Liver (tissue), 9 donors: Measurements from ENCODE around the gene ARFRP1. TPM values are rescaled to one million over a fixed set of nuclear protein-coding genes. Genes with fewer than 3 reads are reported as not detected.

ENCODE experiments used
- DNase-seq: peaks from one replicate; pipeline ENCODE4 v3.0.0-alpha.2; 2017; ENCODE audit warnings: low spot score
- H3K27ac ChIP-seq, 2 donors: one replicate each; pipeline ENCODE4 v1.7.0; 2013; ENCODE audit warnings: inconsistent platforms in 2 of 2, low read length in 2 of 2, control low read depth in 1 of 2, low read depth in 1 of 2, mild to moderate bottlenecking in 1 of 2
- H3K27me3 ChIP-seq, 4 donors: one replicate each; pipeline versions ENCODE4 v1.6.1 to v1.7.0; 2013; ENCODE audit warnings: low read length in 3 of 4, inconsistent platforms in 1 of 4, mild to moderate bottlenecking in 1 of 4, moderate library complexity in 1 of 4; ENCODE audit not compliant: control insufficient read depth in 4 of 4, insufficient read depth in 4 of 4
- H3K36me3 ChIP-seq, 4 donors: one replicate each; pipeline versions ENCODE4 v1.6.1 to v1.7.0; 2013; ENCODE audit warnings: low read length in 3 of 4, mild to moderate bottlenecking in 3 of 4, low read depth in 1 of 4, moderate library complexity in 1 of 4; ENCODE audit not compliant: control insufficient read depth in 4 of 4, insufficient read depth in 3 of 4
- H3K4me1 ChIP-seq, 4 donors: one replicate each; pipeline versions ENCODE4 v1.6.1 to v1.7.0; 2013; ENCODE audit warnings: low read length in 3 of 4, mild to moderate bottlenecking in 3 of 4, moderate library complexity in 1 of 4; ENCODE audit not compliant: control insufficient read depth in 4 of 4, insufficient read depth in 4 of 4
- H3K4me3 ChIP-seq, 3 donors: one replicate each; pipeline versions ENCODE4 v1.6.1 to v1.7.0; 2013; ENCODE audit warnings: low read length in 3 of 3, control low read depth in 1 of 3, low read depth in 1 of 3, mild to moderate bottlenecking in 1 of 3
- H3K9ac ChIP-seq, 2 donors: one replicate each; pipeline ENCODE4 v1.7.0; 2013; ENCODE audit warnings: low read length in 2 of 2, mild to moderate bottlenecking in 2 of 2, moderate library complexity in 2 of 2, control low read depth in 1 of 2, low read depth in 1 of 2
- H3K9me3 ChIP-seq, 4 donors: one replicate each; pipeline versions ENCODE4 v1.6.1 to v1.7.0; 2013; ENCODE audit warnings: low read length in 3 of 4; ENCODE audit not compliant: control insufficient read depth in 4 of 4
- EGR1 ChIP-seq, 2 donors: IDR thresholded peaks; 2 replicates each; pipeline ENCODE4 v1.6.1; 2016 to 2018; ENCODE audit warnings: antibody characterized with exemption in 2 of 2, low read depth in 2 of 2
- FOXA1 ChIP-seq: IDR thresholded peaks from 2 replicates; pipeline ENCODE4 v1.6.1; 2016; ENCODE audit warnings: antibody characterized with exemption
- FOXA2 ChIP-seq: IDR thresholded peaks from 2 replicates; pipeline ENCODE4 v1.6.1; 2016; ENCODE audit warnings: antibody characterized with exemption
- HNF4A ChIP-seq, 2 donors: conservative IDR thresholded peaks; 2 replicates each; pipeline ENCODE4 v1.6.1; 2016; ENCODE audit warnings: antibody characterized with exemption in 2 of 2, mild to moderate bottlenecking in 2 of 2
- HNF4G ChIP-seq: IDR thresholded peaks from 2 replicates; pipeline ENCODE4 v1.6.1; 2016; ENCODE audit warnings: antibody characterized with exemption
- JUND ChIP-seq, 2 donors: IDR thresholded peaks; 2 replicates each; pipeline ENCODE4 v1.6.1; 2016; ENCODE audit warnings: antibody characterized with exemption in 2 of 2
- NR2F2 ChIP-seq: IDR thresholded peaks from 2 replicates; pipeline ENCODE4 v1.6.1; 2016; ENCODE audit warnings: antibody characterized with exemption
- RAD21 ChIP-seq, 2 donors: IDR thresholded peaks; 2 replicates each; pipeline ENCODE4 v1.6.1; 2016; ENCODE audit warnings: antibody characterized with exemption in 2 of 2, mild to moderate bottlenecking in 2 of 2
- RXRA ChIP-seq, 2 donors: IDR thresholded peaks; 2 replicates each; pipeline ENCODE4 v1.6.1; 2017 to 2018; ENCODE audit warnings: antibody characterized with exemption in 2 of 2, mild to moderate bottlenecking in 1 of 2
- TAF1 ChIP-seq: conservative IDR thresholded peaks from 2 replicates; pipeline ENCODE4 v1.6.1; 2016; ENCODE audit warnings: antibody characterized with exemption, mild to moderate bottlenecking
- YY1 ChIP-seq: IDR thresholded peaks from 2 replicates; pipeline ENCODE4 v1.6.1; 2016; ENCODE audit warnings: antibody characterized with exemption, mild to moderate bottlenecking
- WGBS: extraction: QIAGEN DNeasy Blood & Tissue Kit; methylation state at CpG from one replicate; pipeline ENCODE4 v1.1.7; 2013; 5-methylcytosine and 5-hydroxymethylcytosine counted together
- polyA plus RNA-seq, 2 donors: library from polyadenylated mRNA; stranded (reverse) in 1 of 2; unstranded in 1 of 2; fragments of 200-250 nt in 1 of 2; fragments of >200 nt in 1 of 2; fragmentation: Nextera tagmentation in 1 of 2; extraction: Ambion mirVana in 1 of 2; gene quantifications; one replicate each; pipeline versions ENCODE4 v1.2.1 to v1.2.3, GENCODE V29; 2013 to 2015
- total RNA-seq, 2 donors: library from RNA; depleted of rRNA; stranded (reverse); fragments of >200 nt; gene quantifications; one replicate each; pipeline ENCODE4 v1.2.3, GENCODE V29; 2014
- TF ChIP-seq, protein P1 (sequence below): IDR thresholded peaks from 2 replicates; pipeline ENCODE4 v1.6.1; 2016; ENCODE audit warnings: antibody characterized with exemption
- TF ChIP-seq, protein P2 (sequence below): fragments of 150-350 bp; IDR thresholded peaks from 2 replicates; pipeline ENCODE4 v1.5.1; 2017; ENCODE audit warnings: improper control_type of control experiment, low read depth, low read length; ENCODE audit not compliant: missing input control
- TF ChIP-seq, protein P3 (sequence below): IDR thresholded peaks from 2 replicates; pipeline ENCODE4 v1.6.1; 2016; ENCODE audit warnings: antibody characterized with exemption
- TF ChIP-seq, protein P4 (sequence below): IDR thresholded peaks from 2 replicates; pipeline ENCODE4 v1.6.1; 2016; ENCODE audit warnings: antibody characterized with exemption, mild to moderate bottlenecking
- donor health status: healthy.
- donor health status: healthy.
- donor health status: healthy.
- donor health status: healthy.
- donor health status: healthy.

The ARFRP1 gene
- total and polyA plus RNA-seq, 4 donors, result 14.2 to 26.9 (median 20.5) TPM

DNA sequence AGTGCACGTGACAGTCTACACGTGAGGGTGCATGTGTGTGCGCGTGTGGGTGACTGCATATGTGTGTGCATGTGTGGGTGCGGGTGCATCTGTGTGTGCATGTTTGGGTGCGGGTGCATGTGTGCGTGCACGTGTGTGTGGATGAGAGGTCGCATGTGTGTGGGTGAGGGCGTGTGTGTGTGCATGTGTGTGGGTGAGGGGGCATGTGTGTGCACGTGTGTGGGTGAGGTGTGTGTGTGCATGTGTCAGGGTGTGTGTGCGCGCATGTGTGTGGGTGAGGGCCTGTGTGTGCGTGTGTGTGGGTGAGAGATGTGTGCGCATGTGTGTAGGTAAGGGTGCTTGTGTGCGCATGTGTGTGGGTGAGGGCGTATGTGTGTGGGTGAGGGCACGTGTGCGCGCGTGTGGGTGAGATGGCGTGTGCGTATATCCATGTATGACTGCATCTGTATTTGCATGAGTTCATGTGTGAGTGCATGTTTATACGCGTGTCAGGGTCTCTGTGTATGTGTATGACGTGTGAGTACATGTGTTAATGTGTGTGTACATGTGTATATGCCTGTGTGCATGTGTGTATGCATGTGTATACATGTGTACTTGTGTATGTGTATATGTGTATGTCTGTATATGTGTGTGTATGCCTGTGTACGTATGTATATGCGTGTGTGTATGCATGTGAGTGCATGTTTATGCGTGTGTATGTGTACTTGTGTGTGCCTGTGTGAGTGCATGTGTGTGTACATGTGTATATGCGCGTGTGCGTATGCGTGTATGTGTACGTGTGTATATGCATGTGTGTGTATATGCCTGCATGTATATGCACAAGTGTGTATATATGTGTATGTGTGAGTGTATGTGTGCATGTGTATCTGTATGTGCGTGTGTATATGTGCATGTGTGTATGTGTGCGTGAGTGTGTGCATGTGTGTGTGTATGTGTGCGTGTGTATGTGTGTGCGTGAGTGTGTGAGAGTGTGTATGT is 24.6 kb upstream of the ARFRP1 start:
- H3K9me3 ChIP-seq, result no peaks in the 10 kb centered on the region
- no peak overlapping the region for H3K27ac ChIP-seq
- H3K9ac ChIP-seq, result no peak overlapping the region
- no peak for DNase-seq
- peaks cover 12 to 74% (median 53%) of the 10 kb centered on the region in 4 donors for H3K4me1 ChIP-seq
- no peaks in the 10 kb centered on the region for H3K27me3 ChIP-seq
- 90% methylated on average over 38 of the region's 38 CpGs for WGBS
- TF ChIP-seq NR2F2 (no peak), FOXA1 (no peak), RAD21 (IDR thresholded peaks at IDR 0.05) (no peak), YY1 (no peak), FOXA2 (no peak), EGR1 (IDR thresholded peaks at IDR 0.05; ENCODE audit: low read depth in 2 of 2) (no peak), JUND (IDR thresholded peaks at IDR 0.05) (no peak), TAF1 (no peak), RXRA (IDR thresholded peaks at IDR 0.05) (no peak)
- TF ChIP-seq, protein P1, sequence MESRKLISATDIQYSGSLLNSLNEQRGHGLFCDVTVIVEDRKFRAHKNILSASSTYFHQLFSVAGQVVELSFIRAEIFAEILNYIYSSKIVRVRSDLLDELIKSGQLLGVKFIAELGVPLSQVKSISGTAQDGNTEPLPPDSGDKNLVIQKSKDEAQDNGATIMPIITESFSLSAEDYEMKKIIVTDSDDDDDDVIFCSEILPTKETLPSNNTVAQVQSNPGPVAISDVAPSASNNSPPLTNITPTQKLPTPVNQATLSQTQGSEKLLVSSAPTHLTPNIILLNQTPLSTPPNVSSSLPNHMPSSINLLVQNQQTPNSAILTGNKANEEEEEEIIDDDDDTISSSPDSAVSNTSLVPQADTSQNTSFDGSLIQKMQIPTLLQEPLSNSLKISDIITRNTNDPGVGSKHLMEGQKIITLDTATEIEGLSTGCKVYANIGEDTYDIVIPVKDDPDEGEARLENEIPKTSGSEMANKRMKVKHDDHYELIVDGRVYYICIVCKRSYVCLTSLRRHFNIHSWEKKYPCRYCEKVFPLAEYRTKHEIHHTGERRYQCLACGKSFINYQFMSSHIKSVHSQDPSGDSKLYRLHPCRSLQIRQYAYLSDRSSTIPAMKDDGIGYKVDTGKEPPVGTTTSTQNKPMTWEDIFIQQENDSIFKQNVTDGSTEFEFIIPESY, result no peak
- TF ChIP-seq, protein P2, sequence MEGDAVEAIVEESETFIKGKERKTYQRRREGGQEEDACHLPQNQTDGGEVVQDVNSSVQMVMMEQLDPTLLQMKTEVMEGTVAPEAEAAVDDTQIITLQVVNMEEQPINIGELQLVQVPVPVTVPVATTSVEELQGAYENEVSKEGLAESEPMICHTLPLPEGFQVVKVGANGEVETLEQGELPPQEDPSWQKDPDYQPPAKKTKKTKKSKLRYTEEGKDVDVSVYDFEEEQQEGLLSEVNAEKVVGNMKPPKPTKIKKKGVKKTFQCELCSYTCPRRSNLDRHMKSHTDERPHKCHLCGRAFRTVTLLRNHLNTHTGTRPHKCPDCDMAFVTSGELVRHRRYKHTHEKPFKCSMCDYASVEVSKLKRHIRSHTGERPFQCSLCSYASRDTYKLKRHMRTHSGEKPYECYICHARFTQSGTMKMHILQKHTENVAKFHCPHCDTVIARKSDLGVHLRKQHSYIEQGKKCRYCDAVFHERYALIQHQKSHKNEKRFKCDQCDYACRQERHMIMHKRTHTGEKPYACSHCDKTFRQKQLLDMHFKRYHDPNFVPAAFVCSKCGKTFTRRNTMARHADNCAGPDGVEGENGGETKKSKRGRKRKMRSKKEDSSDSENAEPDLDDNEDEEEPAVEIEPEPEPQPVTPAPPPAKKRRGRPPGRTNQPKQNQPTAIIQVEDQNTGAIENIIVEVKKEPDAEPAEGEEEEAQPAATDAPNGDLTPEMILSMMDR, result no peak
- TF ChIP-seq, protein P3, sequence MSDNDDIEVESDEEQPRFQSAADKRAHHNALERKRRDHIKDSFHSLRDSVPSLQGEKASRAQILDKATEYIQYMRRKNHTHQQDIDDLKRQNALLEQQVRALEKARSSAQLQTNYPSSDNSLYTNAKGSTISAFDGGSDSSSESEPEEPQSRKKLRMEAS, result no peak
- TF ChIP-seq, protein P4, sequence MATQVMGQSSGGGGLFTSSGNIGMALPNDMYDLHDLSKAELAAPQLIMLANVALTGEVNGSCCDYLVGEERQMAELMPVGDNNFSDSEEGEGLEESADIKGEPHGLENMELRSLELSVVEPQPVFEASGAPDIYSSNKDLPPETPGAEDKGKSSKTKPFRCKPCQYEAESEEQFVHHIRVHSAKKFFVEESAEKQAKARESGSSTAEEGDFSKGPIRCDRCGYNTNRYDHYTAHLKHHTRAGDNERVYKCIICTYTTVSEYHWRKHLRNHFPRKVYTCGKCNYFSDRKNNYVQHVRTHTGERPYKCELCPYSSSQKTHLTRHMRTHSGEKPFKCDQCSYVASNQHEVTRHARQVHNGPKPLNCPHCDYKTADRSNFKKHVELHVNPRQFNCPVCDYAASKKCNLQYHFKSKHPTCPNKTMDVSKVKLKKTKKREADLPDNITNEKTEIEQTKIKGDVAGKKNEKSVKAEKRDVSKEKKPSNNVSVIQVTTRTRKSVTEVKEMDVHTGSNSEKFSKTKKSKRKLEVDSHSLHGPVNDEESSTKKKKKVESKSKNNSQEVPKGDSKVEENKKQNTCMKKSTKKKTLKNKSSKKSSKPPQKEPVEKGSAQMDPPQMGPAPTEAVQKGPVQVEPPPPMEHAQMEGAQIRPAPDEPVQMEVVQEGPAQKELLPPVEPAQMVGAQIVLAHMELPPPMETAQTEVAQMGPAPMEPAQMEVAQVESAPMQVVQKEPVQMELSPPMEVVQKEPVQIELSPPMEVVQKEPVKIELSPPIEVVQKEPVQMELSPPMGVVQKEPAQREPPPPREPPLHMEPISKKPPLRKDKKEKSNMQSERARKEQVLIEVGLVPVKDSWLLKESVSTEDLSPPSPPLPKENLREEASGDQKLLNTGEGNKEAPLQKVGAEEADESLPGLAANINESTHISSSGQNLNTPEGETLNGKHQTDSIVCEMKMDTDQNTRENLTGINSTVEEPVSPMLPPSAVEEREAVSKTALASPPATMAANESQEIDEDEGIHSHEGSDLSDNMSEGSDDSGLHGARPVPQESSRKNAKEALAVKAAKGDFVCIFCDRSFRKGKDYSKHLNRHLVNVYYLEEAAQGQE, result no peak
- no peak overlapping the region for H3K4me3 ChIP-seq
- no peaks in the 10 kb centered on the region for H3K36me3 ChIP-seq

DNA sequence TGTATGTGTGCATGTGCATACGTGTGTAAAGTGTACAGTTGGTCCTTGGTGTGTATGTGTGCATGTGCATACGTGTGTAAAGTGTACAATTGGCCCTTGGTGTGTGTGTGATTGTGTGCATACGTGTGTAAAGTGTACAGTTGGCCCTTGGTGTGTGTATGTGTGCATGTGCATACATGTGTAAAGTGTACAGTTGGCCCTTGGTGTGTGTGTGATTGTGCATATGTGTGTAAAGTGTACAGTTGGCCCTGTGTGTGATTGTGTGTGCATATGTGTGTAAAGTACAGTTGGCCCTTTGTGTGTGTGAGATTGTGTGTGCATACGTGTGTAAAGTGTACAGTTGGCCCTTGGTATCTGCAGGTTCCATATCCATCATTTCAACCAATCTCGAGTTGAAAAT is 23.6 kb upstream of the ARFRP1 start:
- DNase-seq, result no peak
- Histone ChIP-seq H3K4me3 (no peak overlapping the region), H3K9me3 (no peaks in the 10 kb centered on the region), H3K9ac (no peak overlapping the region), H3K27ac (no peak overlapping the region), H3K4me1 (peaks cover 10 to 68% (median 47%) of the 10 kb centered on the region in 4 donors), H3K27me3 (no peaks in the 10 kb centered on the region), H3K36me3 (no peaks in the 10 kb centered on the region)
- WGBS, result 88% methylated on average over 5 of the region's 5 CpGs
- TF ChIP-seq RAD21 (IDR thresholded peaks at IDR 0.05) (no peak), RXRA (IDR thresholded peaks at IDR 0.05) (no peak), EGR1 (IDR thresholded peaks at IDR 0.05; ENCODE audit: low read depth in 2 of 2) (no peak), YY1 (no peak), HNF4A (conservative IDR thresholded peaks at IDR 0.05) (no peak), HNF4G (no peak), TAF1 (no peak)
- TF ChIP-seq, protein P2, result no peak
- TF ChIP-seq, protein P1, result no peak
